ENCODE measurements around the gene TRIM49D2. TPM values are rescaled to one million over a fixed set of nuclear protein-coding genes. Genes with fewer than 3 reads are reported as not detected.
"Not testable (repeated sequence)": the region's sequence is repeated elsewhere in the genome, so short reads cannot be mapped to it uniquely, and the experiment has no call there.

The TRIM49D2 gene
- not detected in 3 replicates for total RNA-seq

GRCh38 chr11:89923764-89924163 is at the start of gene TRIM49D2:
Gene TRIM49D2, plus strand, starts transcription at chr11:89924064. Its CDS starts 2,698 bp downstream, at chr11:89926762.
- H3K4me1 Mint-ChIP-seq; DNase-seq (ENCODE audit: low spot score in 2 of 2, unreplicated experiment in 2 of 2); H3K4me3 Mint-ChIP-seq; H3K27ac Mint-ChIP-seq; H3K9me3 Mint-ChIP-seq; H3K36me3 Mint-ChIP-seq: not testable (repeated sequence)
- H3K27me3 Mint-ChIP-seq (ENCODE audit: low read depth): peaks cover 28% of the 10 kb centered on the region

- DNase-seq (ENCODE audit: low spot score in 2 of 2, unreplicated experiment in 2 of 2): not testable (repeated sequence)
Measured at GRCh38 chr11:89877511-89877910, 46.4 kb upstream of the TRIM49D2 start.

GRCh38 chr11:89893245-89893644 is 30.6 kb upstream of the TRIM49D2 start:
- H3K27ac Mint-ChIP-seq; H3K4me3 Mint-ChIP-seq; DNase-seq (ENCODE audit: low spot score in 2 of 2, unreplicated experiment in 2 of 2); H3K9me3 Mint-ChIP-seq; H3K36me3 Mint-ChIP-seq; H3K27me3 Mint-ChIP-seq (ENCODE audit: low read depth); H3K4me1 Mint-ChIP-seq: not testable (repeated sequence)

More at GRCh38 chr11:89877511-89877910, 46.4 kb upstream of the TRIM49D2 start:
- not testable (repeated sequence) for H3K9me3 Mint-ChIP-seq; H3K4me1 Mint-ChIP-seq; H3K4me3 Mint-ChIP-seq; H3K27me3 Mint-ChIP-seq (ENCODE audit: low read depth); H3K36me3 Mint-ChIP-seq; H3K27ac Mint-ChIP-seq

GRCh38 chr11:89900809-89901208 is 23.1 kb upstream of the TRIM49D2 start:
- DNase-seq (ENCODE audit: low spot score in 2 of 2, unreplicated experiment in 2 of 2); H3K36me3 Mint-ChIP-seq; H3K27ac Mint-ChIP-seq; H3K4me3 Mint-ChIP-seq; H3K9me3 Mint-ChIP-seq; H3K27me3 Mint-ChIP-seq (ENCODE audit: low read depth); H3K4me1 Mint-ChIP-seq: not testable (repeated sequence)

GRCh38 chr11:89922195-89922660 is 1.6 kb upstream of the TRIM49D2 start, which contains the start of gene TRIM49D1:
Gene TRIM49D1, minus strand, starts transcription at chr11:89922245. Its CDS starts 4,535 bp downstream, at chr11:89917710.
- H3K27me3 Mint-ChIP-seq (ENCODE audit: low read depth): peaks cover 28% of the 10 kb centered on the region
- no peak within 1 kb of the TSS for H3K27ac Mint-ChIP-seq
- H3K36me3 Mint-ChIP-seq: no peaks in the 10 kb centered on the region
- H3K4me1 Mint-ChIP-seq: no peaks in the 10 kb centered on the region
- TF ChIP-seq CTCF (IDR thresholded peaks at IDR 0.05; ENCODE audit: unreplicated experiment): no peak
- no peak within 1 kb of the TSS for H3K4me3 Mint-ChIP-seq
- no peak for DNase-seq (ENCODE audit: low spot score in 2 of 2, unreplicated experiment in 2 of 2)
- H3K9me3 Mint-ChIP-seq: no peaks in the 10 kb centered on the region

GRCh38 chr11:89960833-89961232 is 37.0 kb downstream of the TRIM49D2 start:
- H3K27me3 Mint-ChIP-seq (ENCODE audit: low read depth); DNase-seq (ENCODE audit: low spot score in 2 of 2, unreplicated experiment in 2 of 2); H3K27ac Mint-ChIP-seq; H3K4me3 Mint-ChIP-seq; H3K9me3 Mint-ChIP-seq; H3K4me1 Mint-ChIP-seq; H3K36me3 Mint-ChIP-seq: not testable (repeated sequence)

GRCh38 chr11:89965737-89966136 is 41.9 kb downstream of the TRIM49D2 start, which contains the start of gene TRIM64:
Gene TRIM64, plus strand, starts transcription at chr11:89966037. Its CDS starts 2,467 bp downstream, at chr11:89968504.
- H3K9me3 Mint-ChIP-seq, H3K36me3 Mint-ChIP-seq: not testable (repeated sequence)

More at GRCh38 chr11:89965737-89966136, 41.9 kb downstream of the TRIM49D2 start, which contains the start of gene TRIM64:
- H3K27ac Mint-ChIP-seq; DNase-seq (ENCODE audit: low spot score in 2 of 2, unreplicated experiment in 2 of 2); H3K4me3 Mint-ChIP-seq; H3K4me1 Mint-ChIP-seq; H3K27me3 Mint-ChIP-seq (ENCODE audit: low read depth): not testable (repeated sequence)

Other genes starting within 250 kb of the TRIM49D2 start
- gene TRIM77, start 213.8 kb upstream of the TRIM49D2 start, total RNA-seq: not detected in 3 replicates
- gene TRIM49, start 115.5 kb upstream of the TRIM49D2 start, total RNA-seq: not detected in 3 replicates
- gene TRIM64B, start 45.6 kb upstream of the TRIM49D2 start, total RNA-seq: not detected in 3 replicates
- not detected in 3 replicates for gene TRIM49D1, start 1.8 kb upstream of the TRIM49D2 start, total RNA-seq
- gene TRIM64, start 42.0 kb downstream of the TRIM49D2 start, total RNA-seq: not detected in 3 replicates
- gene TRIM49C, start 107.0 kb downstream of the TRIM49D2 start, total RNA-seq: not detected in 3 replicates
- gene UBTFL1, start 161.9 kb downstream of the TRIM49D2 start, total RNA-seq: not detected in 3 replicates
- gene NAALAD2, start 210.6 kb downstream of the TRIM49D2 start, total RNA-seq: 33.6 to 39.7 TPM (median 39.5 TPM) in 3 replicates

Data from mesothelial cell of epicardium (in vitro differentiated cells).